Vagina (tissue), 2 donors: ENCODE data around the gene KCNJ15.

Experiments
- CTCF ChIP-seq, 3 experiments: fragments of 450-650 bp in 2 of 3; fragments of 200-600 bp in 1 of 3; sonication (generic) in 1 of 3; IDR thresholded peaks; one replicate each; pipeline ENCODE4 v1.5.1; 2017 to 2019; ENCODE audit warnings: antibody characterized with exemption in 3 of 3, mild to moderate bottlenecking in 2 of 3, moderate library complexity in 2 of 3
- POLR2A ChIP-seq, 2 donors: fragments of 450-650 bp; IDR thresholded peaks; one replicate each; pipeline ENCODE4 v1.6.1; 2017; ENCODE audit warnings: antibody characterized with exemption in 2 of 2, mild to moderate bottlenecking in 2 of 2, moderate library complexity in 2 of 2
- POLR2AphosphoS5 ChIP-seq, 2 donors: sonication (generic); formaldehyde crosslinking; IDR thresholded peaks; one replicate each; pipeline ENCODE4 v1.9.0; 2017; ENCODE audit warnings: antibody characterized with exemption in 2 of 2, mild to moderate bottlenecking in 2 of 2, low read depth in 1 of 2; ENCODE audit not compliant: insufficient read depth in 1 of 2

- TF ChIP-seq POLR2A (IDR thresholded peaks at IDR 0.05) = no peak
- no peak for TF ChIP-seq CTCF (IDR thresholded peaks at IDR 0.05)
- no peak for TF ChIP-seq POLR2AphosphoS5 (IDR thresholded peaks at IDR 0.05; ENCODE audit: insufficient read depth in 1 of 2, low read depth in 1 of 2)
Observed at GRCh38 chr21:38247738-38248510, 8.9 kb upstream of the KCNJ15 start.
